ENCODE results near the gene ZNF366.

ZNF366 gene

DNA sequence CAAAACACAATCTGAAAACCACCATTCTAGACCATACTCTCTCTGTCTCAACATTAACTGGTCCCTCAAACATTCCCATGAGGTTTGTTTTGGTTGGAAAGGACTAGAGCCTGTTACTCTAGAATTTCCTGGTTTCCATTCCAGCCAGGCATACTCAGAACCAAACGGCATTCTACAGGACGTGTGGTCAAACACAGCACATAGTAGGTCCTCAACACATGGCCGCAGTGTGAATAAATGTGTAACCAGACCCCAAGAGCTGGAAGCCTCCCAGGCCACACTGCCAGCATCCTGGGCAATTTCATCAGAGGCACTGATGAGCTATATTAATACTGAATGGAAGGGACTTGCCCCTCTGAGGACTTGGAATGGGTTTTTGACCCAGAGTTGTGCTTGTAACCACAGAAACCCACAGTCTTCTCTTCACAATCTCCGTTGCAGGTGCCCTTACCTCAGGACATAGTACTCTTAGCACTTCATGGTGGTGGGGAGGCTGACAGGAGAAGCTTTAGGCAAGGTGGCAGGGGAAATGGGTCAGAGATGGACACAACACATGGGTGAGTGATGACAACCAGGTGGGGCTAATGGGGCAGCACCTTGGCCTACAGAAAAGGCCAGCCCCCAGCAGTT is 66.0 kb downstream of the ZNF366 start:
- no peak for DNase-seq (ENCODE audit: low read depth)

- no peak for DNase-seq (ENCODE audit: low read depth)
Measured at GRCh38 chr5:72440207-72440638, 67.0 kb downstream of the ZNF366 start.

- DNase-seq (ENCODE audit: low read depth), result no peak
Measured at GRCh38 chr5:72439192-72439591, 68.0 kb downstream of the ZNF366 start.

- no peak for DNase-seq (ENCODE audit: low read depth)
Measured at GRCh38 chr5:72438141-72438540, 69.1 kb downstream of the ZNF366 start.

GRCh38 chr5:72436796-72437471 is 70.3 kb downstream of the ZNF366 start:
- DNase-seq (ENCODE audit: low read depth), result no peak

GRCh38 chr5:72434781-72435437 is 72.3 kb downstream of the ZNF366 start:
- no peak for DNase-seq (ENCODE audit: low read depth)

DNA sequence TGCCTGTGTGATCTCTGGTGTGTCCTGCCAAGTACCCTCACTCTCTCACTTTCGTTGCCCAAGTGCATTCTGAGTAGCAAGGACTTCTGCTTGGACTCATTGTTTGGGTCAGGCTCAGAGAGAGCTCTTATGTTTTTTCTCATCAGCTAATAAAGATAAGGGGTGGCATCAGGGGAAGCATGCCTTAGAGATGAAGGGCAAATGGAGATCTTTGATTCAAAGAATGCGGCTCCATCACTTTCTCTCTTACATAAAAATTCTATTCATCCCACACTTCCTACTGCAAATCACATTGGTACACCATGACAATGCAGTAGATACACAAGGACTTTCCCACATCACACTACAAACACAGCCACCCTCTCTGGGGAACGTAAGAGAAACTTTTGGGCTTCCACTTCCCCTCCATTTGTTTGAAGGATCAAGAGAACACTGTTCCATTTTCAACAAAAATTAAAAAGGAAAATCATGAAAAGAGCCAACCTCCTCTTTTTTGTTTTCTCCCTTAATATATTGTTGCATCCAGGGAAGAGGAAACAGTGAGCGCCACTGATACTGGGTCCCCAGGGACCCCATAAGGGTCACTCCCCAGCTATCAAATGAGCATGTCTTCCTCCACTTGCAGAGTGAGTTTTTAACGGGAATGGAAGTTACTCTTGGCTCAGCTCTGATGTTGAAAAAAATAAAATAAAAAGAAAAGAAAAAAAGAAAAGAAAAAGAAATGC is 73.0 kb downstream of the ZNF366 start:
- no peak for DNase-seq (ENCODE audit: low read depth)

- DNase-seq (ENCODE audit: low read depth), result no peak
Measured at GRCh38 chr5:72433522-72433921, 73.7 kb downstream of the ZNF366 start.

GRCh38 chr5:72428669-72429068 is 78.5 kb downstream of the ZNF366 start:
- no peak for DNase-seq (ENCODE audit: low read depth)

GRCh38 chr5:72427488-72428437 is 79.4 kb downstream of the ZNF366 start:
- DNase-seq (ENCODE audit: low read depth), result peak; percentile 40

- no peak for DNase-seq (ENCODE audit: low read depth)
Measured at GRCh38 chr5:72427016-72427415, 80.2 kb downstream of the ZNF366 start.

- no peak for DNase-seq (ENCODE audit: low read depth)
Measured at GRCh38 chr5:72426019-72426418, 81.2 kb downstream of the ZNF366 start.

GRCh38 chr5:72418271-72418670 is 88.9 kb downstream of the ZNF366 start:
- DNase-seq (ENCODE audit: low read depth), result no peak

DNA sequence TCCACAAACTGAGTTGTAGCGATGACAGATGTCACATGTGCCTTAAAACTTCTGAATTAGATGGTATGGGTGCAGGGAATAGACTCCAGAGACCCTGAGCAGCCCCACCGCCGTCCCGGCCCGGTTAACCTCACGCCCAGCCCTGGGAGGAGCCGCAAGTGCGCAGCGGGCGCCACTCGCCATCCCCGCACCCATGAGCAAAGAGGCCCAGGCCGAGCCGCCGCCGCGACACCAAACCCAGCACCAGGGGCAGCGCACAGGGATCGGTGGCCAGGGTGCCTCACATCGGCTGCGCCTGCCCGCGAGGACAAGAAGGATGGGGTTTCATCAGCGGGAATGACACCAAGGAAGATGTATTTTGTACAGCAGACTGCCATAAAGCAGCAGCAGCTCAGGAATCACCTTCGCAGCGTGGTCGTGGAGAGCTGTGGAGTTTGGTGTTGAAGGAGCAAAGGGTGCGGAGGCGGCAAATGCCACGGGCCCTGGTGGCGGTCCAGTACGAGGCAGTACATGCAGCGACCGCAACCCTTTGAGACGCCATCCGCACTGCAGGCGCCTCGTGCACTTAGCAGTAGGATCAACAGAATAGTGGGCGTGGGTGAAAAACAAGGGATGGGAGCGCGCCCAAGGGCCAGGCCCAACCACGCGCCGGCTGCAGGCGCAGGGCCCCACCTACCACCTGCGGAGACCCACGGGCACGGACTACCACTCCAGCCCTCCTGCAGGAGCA is 89.7 kb downstream of the ZNF366 start:
- DNase-seq (ENCODE audit: low read depth), result no peak

- DNase-seq (ENCODE audit: low read depth), result no peak
Measured at GRCh38 chr5:72415616-72416325, 91.4 kb downstream of the ZNF366 start.

GRCh38 chr5:72412283-72413055 is 94.7 kb downstream of the ZNF366 start:
- no peak for DNase-seq (ENCODE audit: low read depth)

DNA sequence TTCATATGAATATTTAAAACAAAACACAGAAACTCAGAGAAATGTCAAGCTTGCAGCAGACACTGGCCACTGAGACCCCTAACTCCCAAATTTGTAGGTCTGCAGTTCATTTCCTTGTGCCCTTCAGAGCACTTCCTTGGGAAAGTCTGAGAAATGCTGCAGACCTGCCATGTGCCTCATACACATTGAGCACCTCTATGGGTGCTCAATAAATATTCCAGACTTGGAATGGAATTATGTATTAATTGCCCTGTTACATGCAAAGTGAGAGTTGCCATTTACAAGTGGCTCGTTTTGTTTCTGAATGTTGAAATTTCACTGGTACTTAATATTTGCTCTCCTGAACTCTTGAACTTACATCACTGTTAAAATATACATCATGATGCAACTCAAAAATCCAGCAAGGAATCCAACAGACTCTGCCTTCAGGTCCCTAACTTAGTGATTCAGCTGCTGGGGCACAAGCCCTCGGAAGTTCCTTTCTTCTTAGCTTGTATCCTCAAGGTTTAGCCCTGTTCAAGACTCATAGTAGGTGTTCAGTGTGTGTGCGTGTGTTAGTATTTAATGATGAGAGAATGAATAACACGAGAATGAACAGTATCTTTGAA is 96.4 kb downstream of the ZNF366 start:
- no peak for DNase-seq (ENCODE audit: low read depth)

GRCh38 chr5:72408603-72409002 is 98.6 kb downstream of the ZNF366 start:
- no peak for DNase-seq (ENCODE audit: low read depth)

DNA sequence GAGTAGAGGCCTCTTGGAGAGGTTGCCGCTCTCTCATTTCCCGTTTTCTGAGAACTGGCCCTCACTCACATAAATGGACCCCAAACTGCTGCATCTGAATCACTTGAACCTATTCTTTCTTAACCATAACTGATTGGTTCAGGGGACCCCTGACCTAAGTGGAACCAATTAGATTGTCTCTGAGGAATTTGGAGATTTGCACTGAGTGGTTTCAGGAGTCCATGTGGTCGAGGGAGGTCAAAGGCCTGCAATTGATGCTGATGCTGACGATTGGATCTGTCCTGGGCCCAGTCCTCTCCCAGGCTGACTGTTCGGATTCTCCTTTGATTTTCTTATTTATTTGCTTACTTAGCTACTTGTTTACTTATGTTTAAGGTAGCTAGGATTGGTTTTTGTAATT is 99.1 kb downstream of the ZNF366 start:
- no peak for DNase-seq (ENCODE audit: low read depth)
